UCSD-AML1 (cell line): ENCODE measurements around the gene EXOSC3.
"Not testable (repeated sequence)": the region's sequence is repeated elsewhere in the genome, so short reads cannot be mapped to it uniquely, and the experiment has no call there.

Experiments
- DNase-seq: peaks from one replicate; lab custom pipeline; 2025; ENCODE audit not compliant: unreplicated experiment; lab: John Stamatoyannopoulos, UW

Gene EXOSC3

GRCh38 chr9:37784616-37785483 is at the start of gene EXOSC3:
TSS of gene EXOSC3 (minus strand) at chr9:37785064. CDS start at chr9:37785044, 20 bp downstream.
- peak; percentile 92 for DNase-seq

DNA sequence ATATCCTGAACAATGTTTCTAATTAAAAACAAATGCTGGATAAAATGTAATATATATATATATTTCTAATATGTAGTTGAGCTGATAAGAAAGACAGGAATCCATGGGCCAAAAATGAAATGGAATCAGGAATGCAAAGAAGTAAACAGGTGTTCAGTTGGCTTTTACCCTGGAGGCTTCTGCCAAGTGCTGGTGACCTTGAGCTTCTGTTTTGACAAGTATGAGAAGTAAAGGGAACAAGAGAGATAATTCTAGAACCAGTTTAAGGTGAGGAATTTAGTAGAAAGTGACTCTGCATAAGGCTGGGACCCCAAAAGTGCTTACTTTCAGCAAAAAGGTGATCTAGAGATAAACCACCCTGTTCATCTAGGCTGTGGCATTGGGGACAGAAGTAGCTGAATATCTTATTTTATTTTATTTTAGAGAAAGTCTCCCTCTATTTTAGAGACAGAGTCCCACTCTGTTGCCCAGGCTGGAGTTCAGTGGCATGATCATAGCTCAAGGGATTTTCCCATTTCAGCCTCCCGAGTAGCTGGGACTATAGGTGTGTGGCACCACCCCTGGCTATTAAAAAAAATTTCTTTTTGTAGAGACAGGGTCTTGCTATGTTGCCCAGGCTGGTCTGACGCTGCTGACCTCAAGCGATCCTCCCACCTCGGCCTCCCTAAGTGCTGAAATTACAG is 42.8 kb upstream of the EXOSC3 start:
- DNase-seq = no peak

GRCh38 chr9:37825174-37825573 is 40.3 kb upstream of the EXOSC3 start:
- not testable (repeated sequence) for DNase-seq

- no peak for DNase-seq
Observed at GRCh38 chr9:37820142-37820541, 35.3 kb upstream of the EXOSC3 start.

DNA sequence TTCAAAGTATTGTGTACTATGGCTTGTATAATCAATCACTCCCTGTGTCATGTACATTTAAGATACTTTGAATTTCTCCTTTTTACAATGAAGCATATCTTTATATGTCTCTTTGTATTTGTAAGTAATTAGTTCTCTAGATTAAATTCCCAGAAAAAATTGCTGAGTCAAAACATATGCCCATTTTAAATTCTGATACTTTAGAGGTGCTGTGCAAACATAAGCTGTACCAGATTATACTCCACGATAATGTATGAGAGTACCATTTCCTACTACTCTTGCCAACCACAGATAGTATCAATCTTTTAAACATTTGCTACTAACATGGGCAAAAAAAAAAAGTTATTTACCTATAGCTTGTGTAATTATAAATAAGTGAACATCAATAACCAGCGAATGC is 34.0 kb upstream of the EXOSC3 start:
- DNase-seq = no peak

- DNase-seq = no peak
Observed at GRCh38 chr9:37812773-37813379, 28.0 kb upstream of the EXOSC3 start.

DNA sequence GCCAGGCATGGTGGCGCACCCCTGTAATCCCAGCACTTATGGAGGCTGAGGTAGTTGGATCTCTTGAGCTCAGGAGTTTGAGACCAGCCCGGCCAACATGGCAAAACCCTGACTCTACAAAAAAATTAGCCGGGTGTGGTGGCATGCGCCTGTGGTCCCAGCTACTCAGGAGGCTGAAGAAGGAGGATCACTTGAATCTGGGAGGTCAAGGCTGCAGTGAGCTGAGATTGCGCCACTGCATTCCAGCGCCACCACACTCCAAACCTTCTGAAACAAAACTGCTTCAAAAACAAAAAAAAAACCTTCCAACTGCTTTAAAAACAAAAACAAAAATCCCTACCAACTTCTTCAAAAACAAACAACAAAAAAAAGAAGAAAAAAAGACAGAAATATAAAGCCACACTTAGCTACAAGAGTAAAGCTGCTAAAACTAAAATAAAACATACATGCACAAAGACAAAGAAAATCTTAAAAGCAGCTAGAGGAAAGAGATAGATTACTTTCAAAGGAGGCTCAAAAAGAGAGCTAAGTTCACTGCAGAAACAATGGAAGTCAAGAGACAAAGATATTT is 27.1 kb upstream of the EXOSC3 start:
- DNase-seq = no peak

DNA sequence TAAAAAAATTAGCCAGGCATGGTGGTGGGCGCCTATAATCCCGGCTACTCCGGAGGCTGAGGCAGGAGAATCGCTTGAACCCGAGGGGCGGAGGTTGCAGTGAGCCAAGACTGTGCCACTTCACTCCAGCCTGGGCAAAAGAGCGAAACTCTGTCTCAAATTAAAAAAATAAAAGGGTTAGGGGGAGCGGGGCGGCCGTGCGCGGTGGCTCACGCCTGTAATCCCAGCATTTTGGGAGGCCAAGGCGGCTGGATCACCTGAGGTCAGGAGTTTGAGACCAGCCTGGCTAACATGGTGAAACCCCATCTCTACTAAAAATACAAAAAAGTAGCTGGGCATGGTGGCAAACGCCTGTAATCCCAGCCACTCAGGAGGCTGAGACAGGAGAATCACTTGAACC is 24.8 kb upstream of the EXOSC3 start:
- DNase-seq = not testable (repeated sequence)

GRCh38 chr9:37806271-37806670 is 21.4 kb upstream of the EXOSC3 start:
- DNase-seq = no peak

GRCh38 chr9:37801959-37802711 is 17.3 kb upstream of the EXOSC3 start:
- DNase-seq = no peak

GRCh38 chr9:37801287-37801850 is 16.5 kb upstream of the EXOSC3 start:
- DNase-seq = peak; percentile 49

DNA sequence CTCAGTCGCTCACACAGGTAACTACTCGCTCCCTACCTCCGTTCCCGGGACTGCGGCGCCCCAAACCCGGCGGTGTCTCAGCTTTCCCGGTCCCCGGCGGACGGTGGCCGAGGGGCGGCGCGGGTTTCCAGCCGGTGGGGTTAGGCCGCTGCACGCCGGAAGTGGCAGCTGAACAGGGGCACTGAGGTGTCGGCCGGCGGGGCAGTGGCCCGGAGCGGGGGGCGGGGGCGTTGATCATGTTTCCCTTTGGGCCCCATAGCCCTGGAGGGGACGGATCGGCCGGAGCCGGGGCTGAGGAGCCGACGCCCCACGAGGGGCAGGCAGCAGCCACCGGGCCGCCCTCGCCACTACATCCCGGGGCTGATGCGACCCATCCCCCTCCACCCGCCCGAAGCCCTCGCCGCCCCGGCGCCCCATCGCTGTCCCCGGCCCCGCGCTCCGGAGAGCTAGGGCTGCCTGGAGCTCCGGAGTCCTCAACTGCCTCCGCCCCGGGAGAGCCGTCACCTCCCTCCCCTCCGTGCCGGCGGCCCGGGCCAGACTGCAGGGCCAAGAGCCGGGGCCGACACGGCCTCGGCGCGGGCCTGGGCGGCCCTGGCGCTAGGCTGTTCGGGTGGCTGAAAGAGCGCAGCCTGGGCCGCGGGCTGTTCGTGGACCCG is 15.9 kb upstream of the EXOSC3 start, which contains the start of gene DCAF10:
TSS of gene DCAF10 (plus strand) at position 167 of the 656 bp plus-strand sequence. CDS start at position 237, 70 bp downstream.
- DNase-seq = peak; percentile 90

DNA sequence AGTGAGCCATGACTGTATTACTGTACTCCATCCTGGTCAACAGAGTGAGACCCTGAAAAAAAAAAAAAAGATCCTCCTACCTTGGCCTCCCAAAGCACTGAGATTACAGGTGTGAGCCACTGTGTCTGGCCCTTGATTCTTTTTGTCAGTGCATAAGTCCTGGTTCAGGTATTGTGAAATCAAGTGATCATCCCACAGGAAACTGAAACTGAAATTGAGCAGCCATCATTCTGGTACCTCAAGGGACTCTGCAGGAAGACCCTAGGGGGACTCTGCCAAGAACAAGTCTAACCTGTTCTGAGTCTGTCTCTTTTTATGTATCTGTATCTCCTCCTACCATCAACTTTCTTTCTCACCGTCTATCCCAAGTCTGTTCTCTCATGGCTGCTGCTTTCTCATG is 13.8 kb upstream of the EXOSC3 start:
- no peak for DNase-seq

DNA sequence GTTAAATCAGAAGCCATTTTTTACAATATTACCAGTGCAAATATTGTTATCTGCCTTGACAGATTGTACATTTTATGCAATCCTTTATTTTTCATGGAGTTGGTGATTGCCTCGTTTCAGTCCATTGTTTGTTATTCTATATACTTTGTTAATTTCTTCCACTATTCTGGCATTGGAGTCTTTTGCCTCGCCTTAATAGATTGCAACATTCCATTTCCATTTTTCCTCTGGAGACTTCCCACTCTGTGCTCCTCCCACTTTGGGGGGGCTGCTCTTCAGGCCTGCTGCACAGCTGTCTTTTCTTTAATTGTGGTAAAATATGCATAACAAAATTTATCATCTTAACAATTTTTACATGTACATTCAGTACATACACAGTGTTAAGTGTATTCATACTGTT is 11.4 kb upstream of the EXOSC3 start:
- no peak for DNase-seq

DNA sequence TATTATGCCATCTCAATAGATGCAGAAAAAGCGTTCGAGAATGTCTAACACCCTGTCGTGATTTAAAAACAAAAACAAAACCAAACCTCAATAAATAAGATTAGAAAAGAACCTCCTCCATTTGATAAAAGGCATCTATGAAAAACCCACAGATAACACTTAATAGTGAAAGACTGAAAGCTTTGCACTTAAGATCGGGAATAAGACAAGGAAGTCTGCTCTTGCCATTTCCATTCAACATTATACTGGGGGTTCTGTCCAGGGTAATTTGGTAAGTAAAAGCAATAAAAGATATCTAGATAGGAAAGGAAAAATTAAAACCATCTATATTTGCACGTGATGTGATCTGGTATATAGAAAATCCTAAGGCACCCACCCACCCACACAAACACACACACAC is 7.3 kb upstream of the EXOSC3 start:
- no peak for DNase-seq

GRCh38 chr9:37790096-37790495 is 5.2 kb upstream of the EXOSC3 start:
- DNase-seq = no peak

DNA sequence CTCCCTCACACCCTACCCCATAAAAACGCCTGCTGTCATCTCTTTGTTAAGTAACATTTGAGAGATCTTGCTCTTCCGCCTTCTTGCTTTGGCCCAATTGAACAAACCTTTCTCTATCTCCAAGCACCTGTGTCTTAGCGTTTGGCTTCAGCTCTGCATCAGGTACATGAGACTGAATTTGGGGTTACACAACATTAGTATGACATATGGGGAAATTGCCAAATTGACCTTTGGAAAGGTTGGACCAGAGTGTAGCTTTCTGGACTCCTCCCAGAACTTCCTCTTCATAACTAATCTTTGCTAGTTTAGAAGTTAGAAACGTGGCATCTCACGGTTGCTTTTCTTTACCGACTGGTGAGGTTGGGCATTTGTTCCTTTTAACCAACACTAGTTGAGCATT is 3.5 kb upstream of the EXOSC3 start:
- DNase-seq = no peak

- no peak for DNase-seq
Observed at GRCh38 chr9:37787059-37787458, 2.2 kb upstream of the EXOSC3 start.

GRCh38 chr9:37784291-37784615 is 611 bp downstream of the EXOSC3 start:
- no peak for DNase-seq

DNA sequence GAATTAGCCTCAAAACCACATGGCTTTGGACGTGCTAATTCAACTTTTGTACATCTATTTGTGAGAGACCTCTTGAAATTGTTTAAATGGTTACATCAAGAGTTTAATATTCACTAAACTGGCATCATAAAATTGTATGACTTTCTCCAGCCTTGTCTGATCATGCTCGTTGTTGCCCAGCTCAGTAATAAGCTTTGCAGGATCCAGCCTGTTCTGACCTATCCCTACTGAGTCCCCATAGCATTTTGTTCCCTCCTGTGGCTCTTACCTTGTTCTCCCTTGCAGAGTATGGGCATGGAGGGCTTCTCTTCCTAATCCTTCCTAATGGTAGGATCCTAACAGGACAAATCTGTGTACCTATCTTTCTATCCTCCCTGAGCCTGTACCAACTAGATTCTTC is 6.3 kb downstream of the EXOSC3 start:
- no peak for DNase-seq
